Keratinocyte (primary cell): Measurements from ENCODE around the gene ZNF619. TPM values are rescaled to one million over a fixed set of nuclear protein-coding genes. Genes with fewer than 3 reads are reported as not detected.
"Not testable (repeated sequence)": the region's sequence is repeated elsewhere in the genome, so short reads cannot be mapped to it uniquely, and the experiment has no call there.

Experiments used
- DNase-seq: peaks from one replicate; pipeline ENCODE4 v3.0.0-alpha.2; 2011; ENCODE audit warnings: low read depth, missing footprints, low spot score
- FAIRE-seq: peaks from 2 replicates; lab custom pipeline; 2011; peaks lifted over from hg19 to GRCh38; lab: Jason Lieb, UNC
- H2AFZ ChIP-seq: 2 replicates; pipeline ENCODE4 v1.6.0; 2012; ENCODE audit warnings: low read length, control low read depth, inconsistent platforms; ENCODE audit not compliant: control insufficient read depth
- H3K27ac ChIP-seq: 2 replicates; pipeline ENCODE4 v1.5.1; 2011; ENCODE audit warnings: low read length; ENCODE audit not compliant: control insufficient read depth, insufficient read depth
- H3K27me3 ChIP-seq: 3 replicates; pipeline ENCODE4 v1.6.0; 2011; ENCODE audit warnings: low read length; ENCODE audit not compliant: control insufficient read depth, insufficient read depth; ENCODE audit errors: extremely low read depth
- H3K36me3 ChIP-seq, 2 experiments: 2 replicates in 1 of 2; 3 replicates in 1 of 2; pipeline ENCODE4 v1.5.1; 2011; ENCODE audit warnings: low read length in 2 of 2, mild to moderate bottlenecking in 1 of 2; ENCODE audit not compliant: control insufficient read depth in 2 of 2, insufficient read depth in 2 of 2; ENCODE audit errors: extremely low read depth in 1 of 2
- H3K4me1 ChIP-seq: 3 replicates; pipeline ENCODE4 v1.5.1; 2011; ENCODE audit warnings: low read length; ENCODE audit not compliant: control insufficient read depth, insufficient read depth; ENCODE audit errors: extremely low read depth
- H3K4me2 ChIP-seq: 3 replicates; pipeline ENCODE4 v1.6.0; 2011; ENCODE audit warnings: low read depth, low read length; ENCODE audit not compliant: control insufficient read depth, insufficient read depth; ENCODE audit errors: extremely low read depth
- H3K4me3 ChIP-seq, 3 experiments: fragments of 200-600 bp in 1 of 3; sonication (generic) in 1 of 3; 2 replicates in 2 of 3; 3 replicates in 1 of 3; pipeline ENCODE4 v1.5.1; 2011 to 2016; ENCODE audit warnings: low read length in 3 of 3, mild to moderate bottlenecking in 3 of 3, control low read depth in 2 of 3, inconsistent platforms in 1 of 3, low read depth in 1 of 3, mixed read lengths in 1 of 3, mixed run types in 1 of 3, moderate library complexity in 1 of 3; ENCODE audit not compliant: control insufficient read depth in 2 of 3, insufficient read depth in 2 of 3; ENCODE audit errors: extremely low read depth in 1 of 3
- H3K79me2 ChIP-seq: 2 replicates; pipeline ENCODE4 v1.6.0; 2012; ENCODE audit warnings: low read length; ENCODE audit not compliant: control insufficient read depth, insufficient read depth
- H3K9ac ChIP-seq: 3 replicates; pipeline ENCODE4 v1.6.0; 2011; ENCODE audit warnings: low read length; ENCODE audit not compliant: control insufficient read depth, insufficient read depth; ENCODE audit errors: extremely low read depth
- H3K9me1 ChIP-seq: 3 replicates; pipeline ENCODE4 v1.6.0; 2011; ENCODE audit warnings: low read length; ENCODE audit not compliant: control insufficient read depth, insufficient read depth; ENCODE audit errors: extremely low read depth
- H3K9me3 ChIP-seq: 2 replicates; pipeline ENCODE4 v1.5.1; 2012; ENCODE audit warnings: low read depth, low read length; ENCODE audit not compliant: control insufficient read depth
- H4K20me1 ChIP-seq: 3 replicates; pipeline ENCODE4 v1.6.0; 2011; ENCODE audit warnings: low read length; ENCODE audit not compliant: control insufficient read depth, insufficient read depth; ENCODE audit errors: extremely low read depth
- EZH2 ChIP-seq: IDR thresholded peaks from one replicate; pipeline ENCODE4 v1.6.1; 2012; ENCODE audit warnings: inconsistent platforms, mild to moderate bottlenecking, low read length, moderate library complexity
- dilution Hi-C: fragments of 300-500 bp; cut with MboI; formaldehyde crosslinking; loops from one replicate; pipeline ENCODE4 v1.7.0; 2020; ENCODE audit warnings: low sequenced_read_pairs; ENCODE audit not compliant: extremely low pct_ligation_motif_present
- polyA plus RNA-seq, 5 experiments: library from polyadenylated mRNA; depleted of rRNA in 3 of 5; stranded (reverse) in 3 of 5; stranded (forward) in 1 of 5; unstranded in 1 of 5; fragments of >200 nt; gene quantifications; 1 replicate in 1 of 5; 2 replicates in 3 of 5; 3 replicates in 1 of 5; pipeline versions ENCODE4 v1.2.1 to v1.2.3, GENCODE V29; 2011 to 2012; ENCODE audit warnings: missing spikeins in 2 of 5, low read depth in 1 of 5, low replicate concordance in 1 of 5
- TF ChIP-seq, protein P1 (sequence below), 3 experiments: IDR thresholded peaks in 1 of 3; conservative IDR thresholded peaks in 1 of 3; optimal IDR thresholded peaks in 1 of 3; 2 replicates in 2 of 3; 3 replicates in 1 of 3; pipeline versions ENCODE3 to v1.5.1; 2011; ENCODE audit warnings: low read length in 3 of 3, mild to moderate bottlenecking in 3 of 3, moderate library complexity in 2 of 3, control low read depth in 1 of 3, inconsistent platforms in 1 of 3; ENCODE audit not compliant: insufficient read depth in 2 of 3; ENCODE audit errors: extremely low read depth in 1 of 3

Gene ZNF619
- polyA plus RNA-seq, 1 donor (not counting 4 experiments of a cell fraction or from before 2014, with no cell fraction given), result 3.1 TPM

DNA sequence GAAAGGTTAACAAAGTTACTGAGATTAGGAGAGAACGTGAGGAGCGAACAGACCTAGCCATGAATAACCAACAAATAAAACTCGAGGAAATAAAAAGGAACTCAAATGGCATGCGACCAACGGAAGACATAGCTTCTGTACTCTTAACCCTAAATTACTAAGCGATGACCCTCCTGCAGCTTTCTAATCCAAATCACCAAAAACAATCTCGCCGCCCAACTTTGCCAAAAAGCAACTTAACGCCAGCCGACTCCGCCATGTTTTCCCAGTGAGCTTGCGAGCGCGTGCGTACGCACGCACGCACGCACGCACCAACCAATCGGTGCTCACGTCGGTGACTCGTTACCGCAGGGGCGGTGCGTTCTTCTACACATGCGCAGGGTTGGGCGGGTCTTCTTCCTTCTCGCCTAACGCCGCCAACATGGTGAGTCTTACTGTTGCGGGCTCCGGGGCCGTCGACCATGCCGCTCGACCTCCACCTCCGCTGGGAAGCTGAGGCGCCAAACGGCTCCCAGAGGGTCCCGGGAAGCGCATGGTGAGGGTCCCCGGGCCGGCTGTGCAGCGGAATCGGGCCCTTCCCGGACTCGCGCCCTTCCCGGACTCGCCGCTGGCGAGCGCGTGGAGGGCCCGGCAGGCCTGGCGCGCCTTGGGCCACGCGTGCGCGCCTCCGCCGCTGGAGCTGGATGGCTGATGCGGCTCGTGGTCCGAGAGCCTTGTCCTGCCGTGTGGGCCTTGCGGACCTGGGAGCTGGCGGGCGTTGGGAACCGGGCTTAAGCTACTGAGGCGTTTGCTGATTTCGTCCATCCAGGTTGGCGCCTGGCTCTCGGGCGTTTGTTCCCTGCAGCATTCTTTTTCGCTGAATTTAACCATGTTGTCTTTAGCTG is 19.7 kb upstream of the ZNF619 start, which contains the start of gene RPL14:
TSS of gene RPL14 (plus strand) at position 400 of the 884 bp plus-strand sequence. CDS start at position 533, 133 bp downstream.
- Histone ChIP-seq H4K20me1 (peaks cover 16% of the 10 kb centered on the region), H3K4me3 (peak within 1 kb of the TSS; percentile 59 to 95 (median 92)), H3K9me1 (no peaks in the 10 kb centered on the region), H3K9ac (peak within 1 kb of the TSS; percentile 99), H3K4me1 (peaks cover 18% of the 10 kb centered on the region), H3K79me2 (peaks cover 32% of the 10 kb centered on the region), H3K27ac (peak within 1 kb of the TSS; percentile 95), H2AFZ (peak within 1 kb of the TSS; percentile 97), H3K27me3 (no peaks in the 10 kb centered on the region), H3K9me3 (no peaks in the 10 kb centered on the region), H3K4me2 (peak within 1 kb of the TSS; percentile 94), H3K36me3 (peaks cover 20 to 22% of the 10 kb centered on the region in 2 experiments)
- dilution Hi-C loops, result no loop called here
- DNase-seq (peak; percentile 85), FAIRE-seq (no peak)
- TF ChIP-seq, protein P1, sequence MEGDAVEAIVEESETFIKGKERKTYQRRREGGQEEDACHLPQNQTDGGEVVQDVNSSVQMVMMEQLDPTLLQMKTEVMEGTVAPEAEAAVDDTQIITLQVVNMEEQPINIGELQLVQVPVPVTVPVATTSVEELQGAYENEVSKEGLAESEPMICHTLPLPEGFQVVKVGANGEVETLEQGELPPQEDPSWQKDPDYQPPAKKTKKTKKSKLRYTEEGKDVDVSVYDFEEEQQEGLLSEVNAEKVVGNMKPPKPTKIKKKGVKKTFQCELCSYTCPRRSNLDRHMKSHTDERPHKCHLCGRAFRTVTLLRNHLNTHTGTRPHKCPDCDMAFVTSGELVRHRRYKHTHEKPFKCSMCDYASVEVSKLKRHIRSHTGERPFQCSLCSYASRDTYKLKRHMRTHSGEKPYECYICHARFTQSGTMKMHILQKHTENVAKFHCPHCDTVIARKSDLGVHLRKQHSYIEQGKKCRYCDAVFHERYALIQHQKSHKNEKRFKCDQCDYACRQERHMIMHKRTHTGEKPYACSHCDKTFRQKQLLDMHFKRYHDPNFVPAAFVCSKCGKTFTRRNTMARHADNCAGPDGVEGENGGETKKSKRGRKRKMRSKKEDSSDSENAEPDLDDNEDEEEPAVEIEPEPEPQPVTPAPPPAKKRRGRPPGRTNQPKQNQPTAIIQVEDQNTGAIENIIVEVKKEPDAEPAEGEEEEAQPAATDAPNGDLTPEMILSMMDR (optimal IDR thresholded peaks at IDR 0.05 in 1 of 3, IDR thresholded peaks at IDR 0.05 in 1 of 3, conservative IDR thresholded peaks at IDR 0.05 in 1 of 3; ENCODE audit: extremely low read depth in 1 of 3, insufficient read depth in 2 of 3, low read length in 3 of 3), result no peak
- no peak for TF ChIP-seq EZH2

DNA sequence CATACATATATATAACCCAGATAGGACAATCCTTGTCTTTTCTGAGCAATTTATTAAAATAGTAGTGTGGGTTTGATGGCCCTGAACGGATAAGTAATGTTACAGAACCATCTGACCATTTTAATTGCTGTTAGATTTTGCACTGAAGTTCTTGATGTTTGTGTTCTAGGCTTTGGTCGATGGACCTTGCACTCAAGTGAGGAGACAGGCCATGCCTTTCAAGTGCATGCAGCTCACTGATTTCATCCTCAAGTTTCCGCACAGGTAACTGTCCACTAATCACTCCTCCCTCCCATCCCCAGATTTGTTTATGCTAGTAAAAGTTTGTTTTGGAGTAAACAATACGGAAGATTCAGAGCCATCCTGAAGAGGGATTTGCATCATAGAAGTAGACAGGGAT is 18.4 kb upstream of the ZNF619 start:
- H3K9ac ChIP-seq, result peak overlapping the region; percentile 99
- peaks cover 14% of the 10 kb centered on the region for H3K4me1 ChIP-seq
- peak overlapping the region; percentile 59 to 95 (median 92) for H3K4me3 ChIP-seq
- peak overlapping the region; percentile 95 for H3K27ac ChIP-seq
- no peak for TF ChIP-seq EZH2
- TF ChIP-seq, protein P1 (optimal IDR thresholded peaks at IDR 0.05 in 1 of 3, IDR thresholded peaks at IDR 0.05 in 1 of 3, conservative IDR thresholded peaks at IDR 0.05 in 1 of 3; ENCODE audit: extremely low read depth in 1 of 3, insufficient read depth in 2 of 3, low read length in 3 of 3), result no peak
- H3K36me3 ChIP-seq, result peaks cover 26 to 30% of the 10 kb centered on the region in 2 experiments
- H3K4me2 ChIP-seq, result peak overlapping the region; percentile 94
- DNase-seq (no peak), FAIRE-seq (no peak)
- H3K9me3 ChIP-seq, result no peaks in the 10 kb centered on the region
- H3K27me3 ChIP-seq, result no peaks in the 10 kb centered on the region
- H4K20me1 ChIP-seq, result peaks cover 16% of the 10 kb centered on the region
- dilution Hi-C loops, result no loop called here
- no peak overlapping the region for H2AFZ ChIP-seq
- H3K79me2 ChIP-seq, result peaks cover 32% of the 10 kb centered on the region
- no peaks in the 10 kb centered on the region for H3K9me1 ChIP-seq

DNA sequence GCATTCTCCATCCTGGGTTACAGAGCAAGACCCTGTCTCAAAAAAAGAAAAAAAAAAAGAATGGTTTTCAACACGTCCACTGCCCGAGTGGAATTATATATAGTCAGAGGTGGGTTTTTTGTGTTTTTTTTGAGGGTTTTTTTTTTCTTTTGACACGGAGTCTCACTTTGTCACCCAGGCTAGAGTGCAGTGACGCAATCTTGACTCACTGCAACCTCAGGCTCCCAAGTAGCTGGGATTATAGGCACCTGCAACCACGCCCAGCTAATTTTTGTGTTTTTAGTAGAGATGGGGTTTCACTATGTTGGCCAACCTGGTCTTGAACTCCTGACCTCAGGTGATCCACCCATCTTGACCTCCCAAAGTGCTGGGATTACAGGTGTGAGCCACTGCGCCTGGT is 16.4 kb upstream of the ZNF619 start:
- peaks cover 32 to 47% of the 10 kb centered on the region in 2 experiments for H3K36me3 ChIP-seq
- not testable (repeated sequence) for H3K27ac ChIP-seq

More for the DNA sequence above, 16.4 kb upstream of the ZNF619 start:
- H2AFZ ChIP-seq, H3K4me2 ChIP-seq, H3K27me3 ChIP-seq, DNase-seq, dilution Hi-C loops, H3K9me1 ChIP-seq, H3K4me3 ChIP-seq, H3K9me3 ChIP-seq, FAIRE-seq, H3K9ac ChIP-seq: not testable (repeated sequence)
- Histone ChIP-seq H3K79me2 (peaks cover 32% of the 10 kb centered on the region), H3K4me1 (peaks cover 11% of the 10 kb centered on the region), H4K20me1 (peaks cover 22% of the 10 kb centered on the region)
